MCF 10A (cell line): ENCODE data around the gene HCN2. TPM values are rescaled to one million over a fixed set of nuclear protein-coding genes. Genes with fewer than 3 reads are reported as not detected.

ENCODE experiments used
- BruUV-seq: library from RNA; stranded (reverse); fragments of 400-500 nt; replicated peaks from 2 replicates; lab custom pipeline; 2021; lab: Mats Ljungman, UMichigan
- CTCF ChIA-PET: fragments of 300-600 bp; sonication (Branson Sonifier 250); formaldehyde crosslinking; extraction: SDS; loops from one replicate; lab custom pipeline; 2021; ENCODE audit warnings: antibody characterized with exemption, inconsistent platforms; lab: Yijun Ruan, JAX
- POLR2A ChIA-PET: fragments of 300-600, 350-650 bp; sonication (Branson Sonifier 250); formaldehyde crosslinking; extraction: SDS; loops from one replicate; lab custom pipeline; 2020; ENCODE audit warnings: antibody characterized with exemption, inconsistent platforms; lab: Yijun Ruan, JAX
- DNase-seq: peaks from one replicate; pipeline ENCODE4 v3.0.0-alpha.2; 2018; ENCODE audit not compliant: unreplicated experiment
- H3K27ac Mint-ChIP-seq: one replicate; pipeline ENCODE4 v1.8.0; 2022; ENCODE audit warnings: mild to moderate bottlenecking, low read depth, mixed read lengths; ENCODE audit not compliant: unreplicated experiment
- H3K27me3 Mint-ChIP-seq: one replicate; pipeline ENCODE4 v1.8.0; 2022; ENCODE audit warnings: mixed read lengths; ENCODE audit not compliant: insufficient read depth, unreplicated experiment
- H3K36me3 Mint-ChIP-seq: one replicate; pipeline ENCODE4 v1.8.0; 2022; ENCODE audit warnings: mild to moderate bottlenecking, moderate library complexity, mixed read lengths; ENCODE audit not compliant: insufficient read depth, unreplicated experiment
- H3K4me1 Mint-ChIP-seq: one replicate; pipeline ENCODE4 v1.8.0; 2022; ENCODE audit warnings: mixed read lengths; ENCODE audit not compliant: insufficient read depth, unreplicated experiment
- H3K4me3 Mint-ChIP-seq: one replicate; pipeline ENCODE4 v1.8.0; 2022; ENCODE audit warnings: mild to moderate bottlenecking, moderate library complexity, mixed read lengths; ENCODE audit not compliant: unreplicated experiment
- H3K9me3 Mint-ChIP-seq: one replicate; pipeline ENCODE4 v1.8.0; 2022; ENCODE audit warnings: mixed read lengths; ENCODE audit not compliant: unreplicated experiment
- CTCF ChIP-seq: fragments of 200-600 bp; IDR thresholded peaks from one replicate; pipeline ENCODE4 v1.8.0; 2022; ENCODE audit warnings: antibody characterized with exemption, mild to moderate bottlenecking; ENCODE audit not compliant: unreplicated experiment
- intact Hi-C: fragments of 100-400 bp; cut with micrococcal nuclease; formaldehyde crosslinking; loops from 2 replicates; pipeline ENCODE4 v1.14.1; 2022
- total RNA-seq: library from RNA; stranded (reverse); gene quantifications from 2 replicates; pipeline ENCODE4 v1.2.3, GENCODE V29; 2022

Gene HCN2
- total RNA-seq, 1 experiment from 2014 or later = 0.68 TPM

GRCh38 chr19:542173-542866, 47.4 kb upstream of the HCN2 start:
- DNase-seq = no peak
- no TSS peak for BruUV-seq
- Mint-ChIP-seq H3K27me3 (no peaks in the 10 kb centered on the region), H3K9me3 (no peaks in the 10 kb centered on the region), H3K4me3 (no peak overlapping the region), H3K27ac (no peak overlapping the region), H3K4me1 (no peaks in the 10 kb centered on the region), H3K36me3 (peaks cover 28% of the 10 kb centered on the region)
- intact Hi-C loops = no loop called here
- POLR2A ChIA-PET = interaction anchor here (1.0 kb wide), 2 partner anchors 14 to 32 kb away, joined by 3 read pairs; no protein-coding TSS in a partner anchor
- TF ChIP-seq CTCF = no peak
- CTCF ChIA-PET = interaction anchor here (0.6 kb wide), 1 partner anchor 9 kb away, joined by 4 read pairs; no protein-coding TSS in a partner anchor

- ChIA-PET POLR2A (no interaction called here), CTCF (no interaction called here)
- no peak for DNase-seq
- Mint-ChIP-seq H3K4me1 (no peaks in the 10 kb centered on the region), H3K36me3 (peaks cover 15% of the 10 kb centered on the region), H3K4me3 (no peak within 1 kb of the TSS), H3K27ac (no peak within 1 kb of the TSS), H3K9me3 (no peaks in the 10 kb centered on the region), H3K27me3 (no peaks in the 10 kb centered on the region)
- no TSS peak for BruUV-seq
- no peak for TF ChIP-seq CTCF
- intact Hi-C loops = no loop called here
These were observed 45.6 kb upstream of the HCN2 start, which contains the start of gene GZMM for GRCh38 chr19:543910-544608. TSS of gene GZMM (plus strand) at chr19:544053. CDS start at chr19:544072, 19 bp downstream.

GRCh38 chr19:547117-547516, 42.6 kb upstream of the HCN2 start:
- no TSS peak for BruUV-seq
- ChIA-PET POLR2A (no interaction called here), CTCF (no interaction called here)
- H3K4me1 Mint-ChIP-seq = no peaks in the 10 kb centered on the region
- H3K27ac Mint-ChIP-seq = no peak overlapping the region
- no peak overlapping the region for H3K4me3 Mint-ChIP-seq
- intact Hi-C loops = no loop called here
- H3K9me3 Mint-ChIP-seq = no peaks in the 10 kb centered on the region
- DNase-seq = no peak
- TF ChIP-seq CTCF = no peak
- no peaks in the 10 kb centered on the region for H3K27me3 Mint-ChIP-seq
- H3K36me3 Mint-ChIP-seq = peaks cover 10% of the 10 kb centered on the region
